C4-2B (cell line): ENCODE results near the gene TM7SF3.
"Not testable (repeated sequence)": the region's sequence is repeated elsewhere in the genome, so short reads cannot be mapped to it uniquely, and the experiment has no call there.

Source experiments
- H3K27ac ChIP-seq: fragments of 450-650 bp; 2 replicates; pipeline ENCODE4 v1.5.1; 2017
- CTCF ChIP-seq: fragments of 450-650 bp; conservative IDR thresholded peaks from 2 replicates; pipeline ENCODE4 v1.5.1; 2017; ENCODE audit warnings: mild to moderate bottlenecking
- ZFX ChIP-seq: fragments of 450-650 bp; IDR thresholded peaks from 2 replicates; pipeline ENCODE4 v1.6.1; 2017

Gene TM7SF3

GRCh38 chr12:27025116-27025515 lies 10.9 kb upstream of the TM7SF3 start:
- H3K27ac ChIP-seq = no peak overlapping the region
- TF ChIP-seq CTCF (no peak), ZFX (no peak)

GRCh38 chr12:27024291-27024690 lies 10.1 kb upstream of the TM7SF3 start:
- no peak for TF ChIP-seq ZFX
- TF ChIP-seq CTCF = no peak
- H3K27ac ChIP-seq = no peak overlapping the region

GRCh38 chr12:27020761-27021160 lies 6.6 kb upstream of the TM7SF3 start:
- TF ChIP-seq ZFX (no peak), CTCF (no peak)
- no peak overlapping the region for H3K27ac ChIP-seq

GRCh38 chr12:27018037-27018436 lies 3.9 kb upstream of the TM7SF3 start:
- H3K27ac ChIP-seq = no peak overlapping the region
- TF ChIP-seq ZFX (no peak), CTCF (no peak)

GRCh38 chr12:27017163-27017823 lies 3.1 kb upstream of the TM7SF3 start:
- not testable (repeated sequence) for H3K27ac ChIP-seq

GRCh38 chr12:27015730-27016076 lies 1.5 kb upstream of the TM7SF3 start:
- no peak overlapping the region for H3K27ac ChIP-seq
- TF ChIP-seq CTCF (peak; percentile 66), ZFX (no peak)

GRCh38 chr12:27014859-27015729 lies 910 bp upstream of the TM7SF3 start:
- H3K27ac ChIP-seq = peak overlapping the region; percentile 82; the same call in 1 of the 2 replicates
- TF ChIP-seq CTCF = no peak
- no peak for TF ChIP-seq ZFX
